Measurements from ENCODE around the gene MRPL11.

MRPL11 gene

DNA sequence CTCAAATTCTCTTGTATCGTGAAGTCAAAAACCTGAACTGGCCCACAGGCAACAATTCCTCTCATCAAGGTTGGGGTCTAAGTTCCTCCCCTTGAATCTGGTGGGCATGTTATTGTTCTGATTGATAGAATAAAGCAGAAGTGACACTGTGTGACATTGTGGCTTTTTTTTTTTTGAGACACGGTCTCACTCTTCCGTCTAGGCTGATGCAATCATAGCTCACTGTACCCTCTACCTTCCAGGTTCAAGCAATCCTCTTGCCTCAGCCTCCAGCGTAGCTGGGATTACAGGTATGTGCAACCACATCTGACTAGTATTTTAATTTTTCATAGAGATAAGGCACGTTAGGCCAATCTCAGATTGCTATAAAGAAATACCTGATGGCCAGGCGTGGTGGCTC is 19.2 kb upstream of the MRPL11 start:
- DNase-seq (ENCODE audit: low read depth) = no peak
- TF ChIP-seq CTCF (conservative IDR thresholded peaks at IDR 0.05; ENCODE audit: low read depth, low read length) = no peak
- H3K4me3 ChIP-seq (ENCODE audit: low read depth, low read length) = no peak overlapping the region

- TF ChIP-seq CTCF (conservative IDR thresholded peaks at IDR 0.05; ENCODE audit: low read depth, low read length) = no peak
- no peak overlapping the region for H3K4me3 ChIP-seq (ENCODE audit: low read depth, low read length)
- no peak for DNase-seq (ENCODE audit: low read depth)
Observed at GRCh38 chr11:66454828-66455227, 16.2 kb upstream of the MRPL11 start.

DNA sequence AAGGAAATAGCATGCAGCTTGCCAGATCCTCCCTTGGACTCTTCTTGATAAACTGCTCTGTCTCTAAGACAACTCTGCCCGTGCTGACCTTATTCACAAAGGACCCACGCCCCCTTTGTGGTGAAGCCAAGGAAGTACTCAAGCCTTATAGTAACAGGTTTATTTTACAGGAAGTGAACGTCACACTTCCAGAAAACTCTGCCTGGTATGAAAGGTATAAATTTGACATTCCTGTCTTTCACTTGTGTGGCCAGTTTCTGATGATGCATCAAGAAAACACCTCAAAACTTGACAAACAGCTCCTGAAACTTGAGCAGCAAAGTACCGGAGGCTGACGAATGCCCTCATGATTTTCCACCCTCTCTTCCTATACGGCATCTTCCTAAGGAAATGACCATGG is 15.6 kb upstream of the MRPL11 start:
- no peak for DNase-seq (ENCODE audit: low read depth)
- no peak for TF ChIP-seq CTCF (conservative IDR thresholded peaks at IDR 0.05; ENCODE audit: low read depth, low read length)
- H3K4me3 ChIP-seq (ENCODE audit: low read depth, low read length) = no peak overlapping the region

- no peak for DNase-seq (ENCODE audit: low read depth)
- no peak overlapping the region for H3K4me3 ChIP-seq (ENCODE audit: low read depth, low read length)
- TF ChIP-seq CTCF (conservative IDR thresholded peaks at IDR 0.05; ENCODE audit: low read depth, low read length) = no peak
Observed at GRCh38 chr11:66451663-66452062, 13.0 kb upstream of the MRPL11 start.

GRCh38 chr11:66450560-66450959 is 11.9 kb upstream of the MRPL11 start:
- TF ChIP-seq CTCF (conservative IDR thresholded peaks at IDR 0.05; ENCODE audit: low read depth, low read length) = no peak
- H3K4me3 ChIP-seq (ENCODE audit: low read depth, low read length) = no peak overlapping the region
- DNase-seq (ENCODE audit: low read depth) = no peak

GRCh38 chr11:66448523-66448922 is 9.9 kb upstream of the MRPL11 start:
- no peak for TF ChIP-seq CTCF (conservative IDR thresholded peaks at IDR 0.05; ENCODE audit: low read depth, low read length)
- H3K4me3 ChIP-seq (ENCODE audit: low read depth, low read length) = no peak overlapping the region
- DNase-seq (ENCODE audit: low read depth) = no peak

GRCh38 chr11:66447012-66447411 is 8.4 kb upstream of the MRPL11 start:
- no peak overlapping the region for H3K4me3 ChIP-seq (ENCODE audit: low read depth, low read length)
- DNase-seq (ENCODE audit: low read depth) = no peak
- no peak for TF ChIP-seq CTCF (conservative IDR thresholded peaks at IDR 0.05; ENCODE audit: low read depth, low read length)
